ENCODE measurements around the gene DUSP3.

DUSP3 gene

GRCh38 chr17:43778337-43779144, at the start of gene DUSP3:
DUSP3 (minus strand) TSS chr17:43778977; CDS start chr17:43778924, 53 bp downstream.
- peak; percentile 80 for DNase-seq

- DNase-seq: no peak
Observed at GRCh38 chr17:43827596-43827995, 48.8 kb upstream of the DUSP3 start.

GRCh38 chr17:43826206-43826605, 47.4 kb upstream of the DUSP3 start:
- DNase-seq: no peak

GRCh38 chr17:43825567-43825966, 46.8 kb upstream of the DUSP3 start:
- no peak for DNase-seq

GRCh38 chr17:43823350-43824084, 44.7 kb upstream of the DUSP3 start:
- DNase-seq: no peak

GRCh38 chr17:43822570-43823190, 43.9 kb upstream of the DUSP3 start:
- DNase-seq: no peak

- DNase-seq: no peak
Observed at GRCh38 chr17:43820759-43821158, 42.0 kb upstream of the DUSP3 start.

- no peak for DNase-seq
Observed at GRCh38 chr17:43818966-43819365, 40.2 kb upstream of the DUSP3 start.

- no peak for DNase-seq
Observed at GRCh38 chr17:43817826-43818225, 39.0 kb upstream of the DUSP3 start.

- no peak for DNase-seq
Observed at GRCh38 chr17:43816336-43817320, 37.9 kb upstream of the DUSP3 start.

GRCh38 chr17:43814714-43815113, 35.9 kb upstream of the DUSP3 start:
- no peak for DNase-seq

GRCh38 chr17:43814026-43814425, 35.2 kb upstream of the DUSP3 start:
- DNase-seq: no peak

- DNase-seq: no peak
Observed at GRCh38 chr17:43813386-43813785, 34.6 kb upstream of the DUSP3 start.

- no peak for DNase-seq
Observed at GRCh38 chr17:43812396-43813265, 33.9 kb upstream of the DUSP3 start.

GRCh38 chr17:43810823-43811222, 32.0 kb upstream of the DUSP3 start:
- no peak for DNase-seq

- DNase-seq: no peak
Observed at GRCh38 chr17:43810226-43810715, 31.5 kb upstream of the DUSP3 start.

- DNase-seq: no peak
Observed at GRCh38 chr17:43809121-43809520, 30.3 kb upstream of the DUSP3 start.

GRCh38 chr17:43808076-43808475, 29.3 kb upstream of the DUSP3 start:
- DNase-seq: no peak

- DNase-seq: no peak
Observed at GRCh38 chr17:43805117-43805516, 26.3 kb upstream of the DUSP3 start.

GRCh38 chr17:43803758-43804157, 25.0 kb upstream of the DUSP3 start:
- DNase-seq: no peak

GRCh38 chr17:43801844-43802243, 23.1 kb upstream of the DUSP3 start:
- no peak for DNase-seq

Data from CD4-positive, alpha-beta T cell treated with Interleukin-17A for 4 hours (primary cell).